AG09309 (cell line): Measurements from ENCODE around the gene CHSY1.

ENCODE experiments used
- DNase-seq: peaks from one replicate; pipeline ENCODE4 v3.0.0-alpha.2; 2010; ENCODE audit warnings: low read depth
- H3K4me3 ChIP-seq: 2 replicates; pipeline ENCODE4 v1.5.1; 2011; ENCODE audit warnings: mild to moderate bottlenecking, low read depth, low read length, moderate library complexity; ENCODE audit not compliant: control insufficient read depth
- CTCF ChIP-seq: IDR thresholded peaks from 2 replicates; pipeline ENCODE4 v1.5.1; 2011; ENCODE audit warnings: mild to moderate bottlenecking, low read depth, low read length, inconsistent platforms; ENCODE audit not compliant: insufficient read depth, control insufficient read depth; ENCODE audit errors: missing control alignments

The CHSY1 gene

DNA sequence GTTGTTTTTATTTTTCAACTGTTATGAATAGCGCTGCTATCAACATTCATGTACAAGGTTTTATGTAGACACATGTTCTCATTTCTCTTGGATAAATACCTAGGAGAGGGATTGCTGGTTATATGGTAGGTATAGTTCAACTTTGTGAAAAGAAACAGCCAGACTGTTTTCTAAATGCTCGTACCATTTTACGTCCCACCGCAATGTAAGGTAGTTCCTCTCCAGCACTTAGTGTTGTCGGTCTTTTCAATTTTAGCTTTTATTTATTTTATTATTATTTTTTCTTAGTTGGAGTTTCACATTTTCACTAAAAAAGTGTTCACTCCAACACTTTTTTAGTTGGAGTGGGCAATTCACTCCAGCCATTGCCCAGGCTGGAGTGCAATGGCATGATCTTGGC is 117.1 kb downstream of the CHSY1 start:
- no peak for TF ChIP-seq CTCF
- no peak overlapping the region for H3K4me3 ChIP-seq
- DNase-seq = no peak

- no peak overlapping the region for H3K4me3 ChIP-seq
- no peak for TF ChIP-seq CTCF
- no peak for DNase-seq
These were observed 118.0 kb downstream of the CHSY1 start for GRCh38 chr15:101133751-101134261.

- TF ChIP-seq CTCF = no peak
- H3K4me3 ChIP-seq = no peak overlapping the region
- no peak for DNase-seq
These were observed 118.7 kb downstream of the CHSY1 start for GRCh38 chr15:101133181-101133460.

GRCh38 chr15:101132390-101133180 is 119.3 kb downstream of the CHSY1 start:
- no peak for DNase-seq
- no peak for TF ChIP-seq CTCF
- no peak overlapping the region for H3K4me3 ChIP-seq

GRCh38 chr15:101131489-101132389 is 120.1 kb downstream of the CHSY1 start:
- DNase-seq = no peak
- no peak overlapping the region for H3K4me3 ChIP-seq
- TF ChIP-seq CTCF = no peak

DNA sequence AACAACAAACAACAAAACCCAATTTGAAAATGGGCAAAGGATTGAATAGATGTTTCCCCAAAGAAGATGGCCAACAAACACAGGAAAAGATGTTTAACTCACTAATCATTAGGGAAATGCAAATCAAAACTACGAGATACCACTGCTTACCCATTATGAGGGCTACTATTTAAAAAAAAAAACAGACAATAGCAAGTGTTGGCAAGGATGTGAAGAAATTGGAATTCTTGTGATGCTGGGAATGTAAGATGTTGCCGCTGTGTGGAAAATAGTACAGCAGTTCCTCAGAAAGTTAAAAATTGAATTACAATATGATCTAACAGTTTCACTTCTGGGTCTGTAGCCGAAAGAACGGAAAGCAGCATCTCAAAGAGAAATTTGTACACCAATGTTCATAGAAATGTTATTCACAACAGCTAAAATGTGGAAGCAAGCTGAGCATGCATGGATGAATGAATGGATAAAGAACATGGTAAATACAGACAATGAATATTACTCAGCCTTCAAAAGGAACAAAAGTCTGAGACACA is 121.9 kb downstream of the CHSY1 start:
- H3K4me3 ChIP-seq = no peak overlapping the region
- DNase-seq = no peak
- no peak for TF ChIP-seq CTCF
